Measurements from ENCODE around the gene PEDS1.

DNA sequence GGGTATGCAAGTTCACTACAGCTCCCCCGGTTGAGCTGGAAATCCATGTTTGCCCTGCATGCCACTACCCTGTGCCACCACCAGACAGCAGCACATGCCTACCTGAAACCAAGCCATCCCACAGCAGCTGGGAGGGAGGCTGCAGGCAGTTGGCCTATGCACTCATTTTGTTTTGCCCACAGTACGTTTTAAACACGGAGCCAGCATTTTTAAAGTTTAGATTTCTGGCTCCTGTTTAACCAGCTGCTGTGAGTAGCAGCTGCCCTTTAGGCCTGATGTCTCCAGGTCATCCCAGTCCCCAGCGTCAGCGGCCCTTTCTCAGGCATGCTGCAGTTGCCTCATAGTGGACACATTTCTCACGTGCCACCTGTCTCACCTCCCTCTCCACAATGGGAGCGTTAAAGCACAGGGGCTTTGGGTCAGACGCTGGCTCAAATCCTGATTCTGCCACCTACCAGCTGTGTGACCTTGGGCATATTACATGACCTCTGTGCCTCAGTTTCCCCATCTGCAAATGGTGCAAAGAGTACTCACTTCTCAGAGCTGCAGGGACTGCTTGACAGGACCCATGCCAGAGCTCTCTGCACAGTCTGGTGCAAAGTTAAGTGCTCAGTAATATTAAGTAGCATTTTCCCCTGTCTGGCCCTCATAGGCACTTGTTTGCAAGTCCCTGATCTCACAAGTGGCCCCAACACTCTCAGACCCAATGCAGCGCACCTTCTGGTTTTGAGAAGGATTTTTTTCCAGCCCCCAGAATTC is 32.4 kb downstream of the PEDS1 start:
- TF ChIP-seq, protein P1, sequence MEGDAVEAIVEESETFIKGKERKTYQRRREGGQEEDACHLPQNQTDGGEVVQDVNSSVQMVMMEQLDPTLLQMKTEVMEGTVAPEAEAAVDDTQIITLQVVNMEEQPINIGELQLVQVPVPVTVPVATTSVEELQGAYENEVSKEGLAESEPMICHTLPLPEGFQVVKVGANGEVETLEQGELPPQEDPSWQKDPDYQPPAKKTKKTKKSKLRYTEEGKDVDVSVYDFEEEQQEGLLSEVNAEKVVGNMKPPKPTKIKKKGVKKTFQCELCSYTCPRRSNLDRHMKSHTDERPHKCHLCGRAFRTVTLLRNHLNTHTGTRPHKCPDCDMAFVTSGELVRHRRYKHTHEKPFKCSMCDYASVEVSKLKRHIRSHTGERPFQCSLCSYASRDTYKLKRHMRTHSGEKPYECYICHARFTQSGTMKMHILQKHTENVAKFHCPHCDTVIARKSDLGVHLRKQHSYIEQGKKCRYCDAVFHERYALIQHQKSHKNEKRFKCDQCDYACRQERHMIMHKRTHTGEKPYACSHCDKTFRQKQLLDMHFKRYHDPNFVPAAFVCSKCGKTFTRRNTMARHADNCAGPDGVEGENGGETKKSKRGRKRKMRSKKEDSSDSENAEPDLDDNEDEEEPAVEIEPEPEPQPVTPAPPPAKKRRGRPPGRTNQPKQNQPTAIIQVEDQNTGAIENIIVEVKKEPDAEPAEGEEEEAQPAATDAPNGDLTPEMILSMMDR (IDR thresholded peaks at IDR 0.05), result peak in 3 of 4 experiments; percentile 90 to 96 (median 94)
- TF ChIP-seq POLR2A (IDR thresholded peaks at IDR 0.05), result no peak

Measured in gastroesophageal sphincter (tissue), 3 donors.